22Rv1 (cell line): ENCODE results near the gene SART3.

Experiments used
- H3K27ac ChIP-seq: fragments of 450-650 bp; 2 replicates; pipeline ENCODE4 v1.5.1; 2017
- CTCF ChIP-seq: fragments of 450-650 bp; IDR thresholded peaks from 2 replicates; pipeline ENCODE4 v1.5.1; 2017; ENCODE audit warnings: mild to moderate bottlenecking
- ZFX ChIP-seq: fragments of 450-650 bp; IDR thresholded peaks from 2 replicates; pipeline ENCODE4 v1.6.1; 2017; ENCODE audit warnings: antibody characterized with exemption, borderline replicate concordance

Gene SART3

DNA sequence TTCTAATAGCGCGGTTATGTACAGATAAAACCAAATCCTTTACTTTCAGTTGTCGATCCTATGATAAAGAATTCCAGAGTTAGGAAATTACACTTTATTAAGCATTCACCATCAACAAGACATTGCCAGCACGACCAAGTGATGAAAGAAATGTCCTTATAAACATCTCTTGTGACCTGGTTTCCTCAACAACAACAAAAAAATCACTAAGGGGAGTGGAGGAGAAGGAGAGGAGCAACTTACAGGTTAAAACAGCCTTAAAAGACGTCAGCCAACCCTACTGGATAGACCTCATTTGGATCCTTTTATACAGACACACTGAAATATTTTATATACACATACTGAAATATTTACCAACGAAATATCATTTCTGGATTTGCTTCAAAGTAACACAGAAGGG lies 22.8 kb downstream of the SART3 start:
- TF ChIP-seq ZFX (no peak), CTCF (no peak)
- H3K27ac ChIP-seq = no peak overlapping the region

GRCh38 chr12:108531929-108532848 lies 28.8 kb downstream of the SART3 start:
- H3K27ac ChIP-seq = peak overlapping the region; percentile 43

DNA sequence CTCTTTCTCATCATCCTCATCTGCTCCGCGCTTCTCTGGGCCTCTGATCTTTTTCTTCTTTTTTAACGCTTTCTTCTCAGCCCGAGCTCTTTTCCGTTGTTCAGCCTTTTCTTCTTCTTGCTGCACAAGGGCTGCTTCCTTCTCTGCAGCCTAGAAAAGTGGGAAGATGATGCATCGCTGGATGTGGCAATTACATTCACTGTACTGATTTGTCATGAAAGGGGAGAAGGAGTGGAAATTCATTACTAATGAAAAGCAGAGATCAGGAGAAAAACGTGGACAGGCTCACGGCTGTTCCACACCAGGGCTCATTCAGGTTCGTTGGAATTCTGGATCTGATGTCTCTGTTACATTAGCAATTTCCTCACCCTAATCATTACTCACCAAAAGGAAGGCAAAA lies 30.8 kb downstream of the SART3 start:
- no peak for TF ChIP-seq CTCF
- no peak for TF ChIP-seq ZFX
- no peak overlapping the region for H3K27ac ChIP-seq

More at GRCh38 chr12:108531929-108532848, 28.8 kb downstream of the SART3 start:
- TF ChIP-seq ZFX = no peak
- no peak for TF ChIP-seq CTCF

GRCh38 chr12:108527166-108527496 lies 33.8 kb downstream of the SART3 start:
- no peak overlapping the region for H3K27ac ChIP-seq
- TF ChIP-seq CTCF = no peak
- TF ChIP-seq ZFX = no peak

DNA sequence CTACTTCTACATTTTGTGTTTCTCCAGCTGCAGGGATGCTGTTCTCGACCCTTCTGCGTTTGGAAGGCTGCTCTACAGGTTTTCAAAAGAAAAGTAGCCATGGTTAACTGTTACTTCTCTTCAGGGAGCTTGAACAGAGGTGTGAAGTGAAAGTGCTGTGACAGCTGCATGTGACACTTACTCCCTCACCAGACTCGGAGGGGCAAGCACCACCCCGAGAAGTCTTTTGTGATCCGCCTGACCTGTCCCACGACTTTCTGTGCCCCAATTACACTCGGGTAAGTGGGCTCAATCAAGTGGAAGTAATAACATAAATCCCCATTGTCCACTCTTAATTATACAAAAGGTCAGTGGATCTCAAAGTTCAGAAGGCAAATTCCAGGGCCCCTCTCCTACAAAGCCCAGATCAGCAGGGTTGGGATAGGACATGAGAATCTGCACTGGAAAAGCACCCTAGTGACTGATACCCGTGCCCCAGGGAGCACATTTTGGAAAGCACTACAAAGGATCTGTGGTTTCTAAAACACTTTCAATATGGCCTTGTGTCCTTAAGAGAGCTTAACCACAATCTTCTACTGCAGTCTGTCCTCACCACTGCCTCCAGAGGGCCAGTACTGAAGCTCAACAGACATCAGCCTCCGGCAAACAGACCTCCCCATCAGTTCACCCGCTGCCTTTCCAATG lies 34.3 kb downstream of the SART3 start:
- TF ChIP-seq ZFX (no peak), CTCF (no peak)
- no peak overlapping the region for H3K27ac ChIP-seq

- H3K27ac ChIP-seq = no peak overlapping the region
- no peak for TF ChIP-seq CTCF
- no peak for TF ChIP-seq ZFX
Observed at GRCh38 chr12:108525681-108526080, 35.3 kb downstream of the SART3 start.

DNA sequence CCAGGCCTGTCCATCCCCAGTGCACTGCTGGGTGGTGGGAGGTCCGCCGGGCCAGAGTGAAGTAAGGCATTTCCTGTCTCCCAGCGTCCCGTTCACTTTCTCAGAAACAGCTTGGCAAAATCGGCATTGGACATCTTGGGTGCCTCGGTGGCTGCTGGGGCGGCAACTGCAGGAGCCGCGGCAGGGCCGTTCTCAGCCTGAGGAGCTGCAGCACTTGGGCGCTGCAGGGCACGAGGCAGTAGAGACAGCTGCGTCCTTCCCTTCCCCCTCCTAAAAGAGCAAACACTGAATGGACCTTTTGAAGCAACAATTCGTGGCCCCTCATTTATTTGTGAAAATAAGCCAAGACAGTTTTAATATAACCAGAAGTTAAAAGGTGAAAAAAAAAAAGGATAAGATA lies 37.6 kb downstream of the SART3 start:
- no peak for TF ChIP-seq ZFX
- no peak overlapping the region for H3K27ac ChIP-seq
